Measurements from ENCODE around the gene VDAC1. TPM values are rescaled to one million over a fixed set of nuclear protein-coding genes. Genes with fewer than 3 reads are reported as not detected.
A peak's percentile ranks its signal among the peaks of the same experiment; 100 is the strongest.
"Not testable (repeated sequence)": the region's sequence is repeated elsewhere in the genome, so short reads cannot be mapped to it uniquely, and the experiment has no call there.

VDAC1 gene
- total RNA-seq, 1 donor = 277 TPM

GRCh38 chr5:133942614-133943474 lies 61.9 kb downstream of the VDAC1 start:
- DNase-seq (ENCODE audit: low read depth) = no peak
- no peak overlapping the region for H3K4me3 ChIP-seq (ENCODE audit: low read depth, low read length)
- TF ChIP-seq CTCF (IDR thresholded peaks at IDR 0.05; ENCODE audit: insufficient read depth, low read length) = no peak

- TF ChIP-seq CTCF (IDR thresholded peaks at IDR 0.05; ENCODE audit: insufficient read depth, low read length) = no peak
- no peak for DNase-seq (ENCODE audit: low read depth)
- no peak overlapping the region for H3K4me3 ChIP-seq (ENCODE audit: low read depth, low read length)
Observed at GRCh38 chr5:133941456-133942196, 63.1 kb downstream of the VDAC1 start.

GRCh38 chr5:133939668-133940067 lies 65.1 kb downstream of the VDAC1 start:
- TF ChIP-seq CTCF (IDR thresholded peaks at IDR 0.05; ENCODE audit: insufficient read depth, low read length) = no peak
- no peak for DNase-seq (ENCODE audit: low read depth)
- no peak overlapping the region for H3K4me3 ChIP-seq (ENCODE audit: low read depth, low read length)

- TF ChIP-seq CTCF (IDR thresholded peaks at IDR 0.05; ENCODE audit: insufficient read depth, low read length) = no peak
- DNase-seq (ENCODE audit: low read depth) = no peak
Observed at GRCh38 chr5:133938929-133939328, 65.8 kb downstream of the VDAC1 start.

GRCh38 chr5:133938039-133938821 lies 66.5 kb downstream of the VDAC1 start:
- peak; percentile 21 for DNase-seq (ENCODE audit: low read depth)
- H3K4me3 ChIP-seq (ENCODE audit: low read depth, low read length) = no peak overlapping the region
- no peak for TF ChIP-seq CTCF (IDR thresholded peaks at IDR 0.05; ENCODE audit: insufficient read depth, low read length)

More at GRCh38 chr5:133938929-133939328, 65.8 kb downstream of the VDAC1 start:
- no peak overlapping the region for H3K4me3 ChIP-seq (ENCODE audit: low read depth, low read length)

GRCh38 chr5:133937628-133938027 lies 67.1 kb downstream of the VDAC1 start:
- H3K4me3 ChIP-seq (ENCODE audit: low read depth, low read length); DNase-seq (ENCODE audit: low read depth): not testable (repeated sequence)

- H3K4me3 ChIP-seq (ENCODE audit: low read depth, low read length) = no peak overlapping the region
- DNase-seq (ENCODE audit: low read depth) = no peak
- no peak for TF ChIP-seq CTCF (IDR thresholded peaks at IDR 0.05; ENCODE audit: insufficient read depth, low read length)
Observed at GRCh38 chr5:133936651-133937015, 68.1 kb downstream of the VDAC1 start.

GRCh38 chr5:133935991-133936650 lies 68.7 kb downstream of the VDAC1 start:
- DNase-seq (ENCODE audit: low read depth); H3K4me3 ChIP-seq (ENCODE audit: low read depth, low read length): not testable (repeated sequence)

Data from fibroblast of the aortic adventitia (primary cell).